HepG2 (cell line): ENCODE measurements around the gene MIX23. TPM values are rescaled to one million over a fixed set of nuclear protein-coding genes. Genes with fewer than 3 reads are reported as not detected.
A peak's percentile ranks its signal among the peaks of the same experiment; 100 is the strongest.

Source experiments
- CENPX ChIP-seq: sonication (generic); formaldehyde crosslinking; IDR thresholded peaks from 2 replicates; pipeline ENCODE4 v1.9.0; 2021; ENCODE audit warnings: mild to moderate bottlenecking, missing genetic modification reagents, moderate library complexity
- HOXA9 ChIP-seq: sonication (generic); formaldehyde crosslinking; IDR thresholded peaks from 2 replicates; pipeline ENCODE4 v1.8.1; 2022; ENCODE audit warnings: missing genetic modification reagents, mild to moderate bottlenecking, moderate library complexity, borderline replicate concordance
- KDM4B ChIP-seq: sonication (generic); formaldehyde crosslinking; IDR thresholded peaks from 2 replicates; pipeline ENCODE4 v1.4.0; 2020; ENCODE audit warnings: missing genetic modification reagents
- MTERF4 ChIP-seq: sonication (generic); formaldehyde crosslinking; IDR thresholded peaks from 2 replicates; pipeline ENCODE4 v1.8.0; 2023; ENCODE audit warnings: mild to moderate bottlenecking, missing genetic modification reagents
- POLR2A ChIP-seq, 2 experiments: IDR thresholded peaks; 2 replicates each; pipeline ENCODE4 v1.6.1; 2011; ENCODE audit warnings: low read depth in 2 of 2, low read length in 2 of 2, mild to moderate bottlenecking in 1 of 2, moderate library complexity in 1 of 2; ENCODE audit not compliant: insufficient read depth in 1 of 2
- RBFOX2 ChIP-seq: fragments of 200-400 bp; formaldehyde crosslinking; IDR thresholded peaks from 2 replicates; pipeline ENCODE4 v1.6.1; 2017; ENCODE audit warnings: low read depth, mild to moderate bottlenecking, low read length
- RNF2 ChIP-seq: fragments of 450-650 bp; conservative IDR thresholded peaks from 2 replicates; pipeline ENCODE4 v1.6.1; 2016; ENCODE audit warnings: low read depth
- SNAPC2 ChIP-seq: sonication (generic); formaldehyde crosslinking; IDR thresholded peaks from 2 replicates; pipeline ENCODE4 v1.8.1; 2022; ENCODE audit warnings: mild to moderate bottlenecking, missing genetic modification reagents
- SRF ChIP-seq: IDR thresholded peaks from 2 replicates; pipeline ENCODE4 v1.6.1; 2011; ENCODE audit warnings: mild to moderate bottlenecking, low read depth, low read length, moderate library complexity
- SRSF9 ChIP-seq: fragments of 200-400 bp; formaldehyde crosslinking; IDR thresholded peaks from 2 replicates; pipeline ENCODE4 v1.6.1; 2018; ENCODE audit warnings: borderline replicate concordance, mild to moderate bottlenecking, low read depth, low read length; ENCODE audit not compliant: insufficient read depth, poor library complexity, severe bottlenecking
- TEAD2 ChIP-seq: sonication (generic); formaldehyde crosslinking; IDR thresholded peaks from 2 replicates; pipeline ENCODE4 v1.9.0; 2021; ENCODE audit warnings: missing genetic modification reagents
- TFAP4 ChIP-seq: sonication (generic); IDR thresholded peaks from 2 replicates; pipeline ENCODE4 v1.6.1; 2016; ENCODE audit warnings: low read depth, borderline replicate concordance
- ZFP36L1 ChIP-seq: sonication (generic); formaldehyde crosslinking; IDR thresholded peaks from 2 replicates; pipeline ENCODE4 v1.8.0; 2022; ENCODE audit warnings: mild to moderate bottlenecking, missing genetic modification reagents, moderate library complexity
- ZMYM2 ChIP-seq: sonication (generic); formaldehyde crosslinking; IDR thresholded peaks from 2 replicates; pipeline ENCODE4 v1.8.0; 2022; ENCODE audit warnings: mild to moderate bottlenecking, missing genetic modification reagents
- ZNF30 ChIP-seq: sonication (generic); formaldehyde crosslinking; IDR thresholded peaks from 2 replicates; pipeline ENCODE4 v1.5.0; 2020; ENCODE audit warnings: mild to moderate bottlenecking, missing genetic modification reagents
- ZNF431 ChIP-seq: sonication (generic); formaldehyde crosslinking; IDR thresholded peaks from 2 replicates; pipeline ENCODE4 v1.9.0; 2022; ENCODE audit warnings: missing genetic modification reagents, low read depth, mild to moderate bottlenecking, borderline replicate concordance
- ZNF441 ChIP-seq: sonication (generic); formaldehyde crosslinking; IDR thresholded peaks from 2 replicates; pipeline ENCODE4 v1.7.0; 2021; ENCODE audit warnings: missing genetic modification reagents, borderline replicate concordance
- ZNF451 ChIP-seq: sonication (generic); formaldehyde crosslinking; IDR thresholded peaks from 2 replicates; pipeline ENCODE4 v1.5.0; 2020; ENCODE audit warnings: mild to moderate bottlenecking, missing genetic modification reagents
- ZNF484 ChIP-seq: sonication (generic); formaldehyde crosslinking; IDR thresholded peaks from 2 replicates; pipeline ENCODE4 v1.5.1; 2020; ENCODE audit warnings: mild to moderate bottlenecking, low read depth, missing genetic modification reagents, borderline replicate concordance
- ZNF567 ChIP-seq: sonication (generic); formaldehyde crosslinking; IDR thresholded peaks from 2 replicates; pipeline ENCODE4 v1.8.1; 2023; ENCODE audit warnings: mild to moderate bottlenecking, missing genetic modification reagents, borderline replicate concordance
- polyA plus RNA-seq, 8 experiments: library from polyadenylated mRNA; depleted of rRNA in 3 of 8; stranded (reverse) in 7 of 8; unstranded in 1 of 8; fragments of >200 nt; fragmentation: Illumina TruSeq in 4 of 8; extraction: Trizol in 4 of 8; gene quantifications; 2 replicates each; pipeline versions ENCODE4 v1.2.1 to v1.2.3, GENCODE V29; 2011 to 2016; ENCODE audit warnings: low read depth in 4 of 8, missing spikeins in 1 of 8, mixed read lengths in 1 of 8; ENCODE audit not compliant: insufficient read depth in 1 of 8
- total RNA-seq, 5 experiments: library from RNA; depleted of rRNA; stranded (reverse); fragments of >200 nt; fragmentation: Illumina TruSeq; extraction: Trizol; gene quantifications; 2 replicates each; pipeline ENCODE4 v1.2.3, GENCODE V29; 2016; ENCODE audit warnings: low read depth in 1 of 5
- TF ChIP-seq, protein P1 (sequence below): sonication (generic); formaldehyde crosslinking; IDR thresholded peaks from 2 replicates; pipeline ENCODE4 v1.4.0; 2020; ENCODE audit warnings: mild to moderate bottlenecking, low read depth, missing genetic modification reagents
- TF ChIP-seq, protein P2 (sequence below): sonication (generic); formaldehyde crosslinking; IDR thresholded peaks from 2 replicates; pipeline ENCODE4 v1.4.0; 2020; ENCODE audit warnings: missing genetic modification reagents, mild to moderate bottlenecking, borderline replicate concordance

MIX23 gene
- total and polyA plus RNA-seq, 2 of the 13 experiments (the other 11 are each of a cell fraction or from before 2014, with no cell fraction given): 20.0 to 152 TPM

GRCh38 chr3:122383771-122384697 lies 1.0 kb upstream of the MIX23 start, which contains the start of gene FAM162A (continued):
- TF ChIP-seq POLR2A (IDR thresholded peaks at IDR 0.05; ENCODE audit: insufficient read depth in 1 of 2, low read depth in 2 of 2, low read length in 2 of 2) (peak; percentile 87 to 95), RNF2 (0 out of 2 replicates have a peak, but pooled peaks have one; percentile 51), ZNF441 (CRISPR knock-in tag) (peak; percentile 25; the same call in 1 of the 2 replicates), CENPX (CRISPR knock-in tag) (no peak), ZNF484 (CRISPR knock-in tag) (no peak), ZMYM2 (CRISPR knock-in tag) (no peak), HOXA9 (no peak; the same call in 1 of the 2 replicates), SRSF9 (no peak), SNAPC2 (no peak), ZNF30 (no peak), TEAD2 (CRISPR knock-in tag) (no peak), RBFOX2 (peak; percentile 98), KDM4B (CRISPR knock-in tag) (peak; percentile 96), TFAP4 (peak; percentile 76; the same call in 1 of the 2 replicates), ZNF451 (peak; percentile 90), SRF (no peak), ZFP36L1 (CRISPR knock-in tag) (no peak), MTERF4 (CRISPR knock-in tag) (peak; percentile 94), ZNF431 (CRISPR knock-in tag) (peak; percentile 90), ZNF567 (0 out of 2 replicates have a peak, but pooled peaks have one; percentile 74)
- TF ChIP-seq, protein P1, sequence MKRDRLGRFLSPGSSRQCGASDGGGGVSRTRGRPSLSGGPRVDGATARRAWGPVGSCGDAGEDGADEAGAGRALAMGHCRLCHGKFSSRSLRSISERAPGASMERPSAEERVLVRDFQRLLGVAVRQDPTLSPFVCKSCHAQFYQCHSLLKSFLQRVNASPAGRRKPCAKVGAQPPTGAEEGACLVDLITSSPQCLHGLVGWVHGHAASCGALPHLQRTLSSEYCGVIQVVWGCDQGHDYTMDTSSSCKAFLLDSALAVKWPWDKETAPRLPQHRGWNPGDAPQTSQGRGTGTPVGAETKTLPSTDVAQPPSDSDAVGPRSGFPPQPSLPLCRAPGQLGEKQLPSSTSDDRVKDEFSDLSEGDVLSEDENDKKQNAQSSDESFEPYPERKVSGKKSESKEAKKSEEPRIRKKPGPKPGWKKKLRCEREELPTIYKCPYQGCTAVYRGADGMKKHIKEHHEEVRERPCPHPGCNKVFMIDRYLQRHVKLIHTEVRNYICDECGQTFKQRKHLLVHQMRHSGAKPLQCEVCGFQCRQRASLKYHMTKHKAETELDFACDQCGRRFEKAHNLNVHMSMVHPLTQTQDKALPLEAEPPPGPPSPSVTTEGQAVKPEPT (CRISPR knock-in tag): peak; percentile 88
- TF ChIP-seq, protein P2, sequence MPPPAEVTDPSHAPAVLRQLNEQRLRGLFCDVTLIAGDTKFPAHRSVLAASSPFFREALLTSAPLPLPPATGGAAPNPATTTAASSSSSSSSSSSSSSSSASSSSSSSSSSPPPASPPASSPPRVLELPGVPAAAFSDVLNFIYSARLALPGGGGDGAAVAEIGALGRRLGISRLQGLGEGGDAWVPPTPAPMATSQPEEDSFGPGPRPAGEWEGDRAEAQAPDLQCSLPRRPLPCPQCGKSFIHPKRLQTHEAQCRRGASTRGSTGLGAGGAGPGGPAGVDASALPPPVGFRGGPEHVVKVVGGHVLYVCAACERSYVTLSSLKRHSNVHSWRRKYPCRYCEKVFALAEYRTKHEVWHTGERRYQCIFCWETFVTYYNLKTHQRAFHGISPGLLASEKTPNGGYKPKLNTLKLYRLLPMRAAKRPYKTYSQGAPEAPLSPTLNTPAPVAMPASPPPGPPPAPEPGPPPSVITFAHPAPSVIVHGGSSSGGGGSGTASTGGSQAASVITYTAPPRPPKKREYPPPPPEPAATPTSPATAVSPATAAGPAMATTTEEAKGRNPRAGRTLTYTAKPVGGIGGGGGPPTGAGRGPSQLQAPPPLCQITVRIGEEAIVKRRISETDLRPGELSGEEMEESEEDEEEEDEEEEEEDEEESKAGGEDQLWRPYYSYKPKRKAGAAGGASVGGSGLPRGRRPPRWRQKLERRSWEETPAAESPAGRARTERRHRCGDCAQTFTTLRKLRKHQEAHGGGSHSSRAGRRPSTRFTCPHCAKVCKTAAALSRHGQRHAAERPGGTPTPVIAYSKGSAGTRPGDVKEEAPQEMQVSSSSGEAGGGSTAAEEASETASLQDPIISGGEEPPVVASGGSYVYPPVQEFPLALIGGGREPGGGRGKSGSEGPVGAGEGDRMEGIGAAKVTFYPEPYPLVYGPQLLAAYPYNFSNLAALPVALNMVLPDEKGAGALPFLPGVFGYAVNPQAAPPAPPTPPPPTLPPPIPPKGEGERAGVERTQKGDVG: no peak
